IPS-20b (cell line): Measurements from ENCODE around the gene FAM110D.

ENCODE experiments used
- H3K27ac ChIP-seq: one replicate; pipeline ENCODE4 v1.5.1; 2013; ENCODE audit warnings: low read length
- H3K27me3 ChIP-seq: 2 replicates; pipeline ENCODE4 v1.6.1; 2013; ENCODE audit warnings: mild to moderate bottlenecking, low read length, inconsistent platforms; ENCODE audit not compliant: insufficient read depth
- H3K36me3 ChIP-seq: 2 replicates; pipeline ENCODE4 v1.6.1; 2013; ENCODE audit warnings: low read depth, mild to moderate bottlenecking, inconsistent platforms, low read length, moderate library complexity; ENCODE audit not compliant: insufficient read depth
- H3K4me1 ChIP-seq: 2 replicates; pipeline ENCODE4 v1.6.1; 2013; ENCODE audit warnings: mild to moderate bottlenecking, control low read depth, inconsistent platforms, low read length, moderate library complexity; ENCODE audit not compliant: insufficient read depth
- H3K4me3 ChIP-seq: 2 replicates; pipeline ENCODE4 v1.5.1; 2013; ENCODE audit warnings: mild to moderate bottlenecking, low read length, inconsistent platforms
- H3K9ac ChIP-seq: 2 replicates; pipeline ENCODE4 v1.6.1; 2013; ENCODE audit warnings: low read depth, mild to moderate bottlenecking, inconsistent platforms, low read length, moderate library complexity
- H3K9me3 ChIP-seq: 2 replicates; pipeline ENCODE4 v1.6.1; 2013; ENCODE audit warnings: mild to moderate bottlenecking, low read depth, low read length, inconsistent platforms; ENCODE audit not compliant: insufficient read depth

FAM110D gene

GRCh38 chr1:26200413-26200812 lies 41.5 kb downstream of the FAM110D start:
- H3K27me3 ChIP-seq = no peaks in the 10 kb centered on the region; the same call in 1 of the 2 replicates
- no peak overlapping the region for H3K9ac ChIP-seq
- no peak overlapping the region for H3K27ac ChIP-seq
- H3K36me3 ChIP-seq = no peaks in the 10 kb centered on the region
- peak overlapping the region; percentile 48; the same call in 1 of the 2 replicates for H3K4me3 ChIP-seq
- no peaks in the 10 kb centered on the region for H3K4me1 ChIP-seq
- no peaks in the 10 kb centered on the region for H3K9me3 ChIP-seq

GRCh38 chr1:26203642-26204318 lies 44.9 kb downstream of the FAM110D start:
- no peaks in the 10 kb centered on the region for H3K4me1 ChIP-seq
- no peaks in the 10 kb centered on the region; the same call in 1 of the 2 replicates for H3K27me3 ChIP-seq
- no peak overlapping the region for H3K27ac ChIP-seq
- no peaks in the 10 kb centered on the region for H3K9me3 ChIP-seq
- no peak overlapping the region for H3K9ac ChIP-seq
- H3K36me3 ChIP-seq = no peaks in the 10 kb centered on the region
- H3K4me3 ChIP-seq = no peak overlapping the region

GRCh38 chr1:26210147-26210870 lies 51.4 kb downstream of the FAM110D start:
- H3K27ac ChIP-seq = no peak overlapping the region
- no peaks in the 10 kb centered on the region for H3K36me3 ChIP-seq
- no peaks in the 10 kb centered on the region for H3K4me1 ChIP-seq
- no peaks in the 10 kb centered on the region for H3K9me3 ChIP-seq
- no peak overlapping the region for H3K9ac ChIP-seq
- no peak overlapping the region for H3K4me3 ChIP-seq
- 0 out of 2 replicates have a peak, but pooled peaks cover 3% of the 10 kb centered on the region for H3K27me3 ChIP-seq

GRCh38 chr1:26212726-26213125 lies 53.8 kb downstream of the FAM110D start:
- H3K4me1 ChIP-seq = no peaks in the 10 kb centered on the region
- H3K27me3 ChIP-seq = 0 out of 2 replicates have a peak, but pooled peaks cover 3% of the 10 kb centered on the region
- no peaks in the 10 kb centered on the region for H3K9me3 ChIP-seq
- H3K36me3 ChIP-seq = no peaks in the 10 kb centered on the region
- no peak overlapping the region for H3K9ac ChIP-seq
- H3K4me3 ChIP-seq = no peak overlapping the region
- no peak overlapping the region for H3K27ac ChIP-seq

- H3K27me3 ChIP-seq = 0 out of 2 replicates have a peak, but pooled peaks cover 3% of the 10 kb centered on the region
- no peak overlapping the region for H3K27ac ChIP-seq
- H3K36me3 ChIP-seq = no peaks in the 10 kb centered on the region
- no peak overlapping the region for H3K4me3 ChIP-seq
- no peak overlapping the region for H3K9ac ChIP-seq
- no peaks in the 10 kb centered on the region for H3K4me1 ChIP-seq
- no peaks in the 10 kb centered on the region for H3K9me3 ChIP-seq
Measured at GRCh38 chr1:26213335-26213905, 54.5 kb downstream of the FAM110D start.
